ENCODE measurements around the gene CLSTN2. TPM values are rescaled to one million over a fixed set of nuclear protein-coding genes. Genes with fewer than 3 reads are reported as not detected.

The CLSTN2 gene
- total and polyA plus RNA-seq, 2 of the 13 experiments (the other 11 are each of a cell fraction or from before 2014, with no cell fraction given), result not detected

- TF ChIP-seq SKIL (CRISPR knock-in tag; IDR thresholded peaks at IDR 0.05; ENCODE audit: borderline replicate concordance) (no peak), EHMT2 (IDR thresholded peaks at IDR 0.05; ENCODE audit: borderline replicate concordance, low read depth, low read length) (no peak)
Measured at GRCh38 chr3:140347151-140347550, 412.2 kb downstream of the CLSTN2 start (continued).

GRCh38 chr3:140349938-140350337 lies 415.0 kb downstream of the CLSTN2 start:
- H3K36me3 ChIP-seq (replicated peaks in 1 of 2; ENCODE audit: control insufficient read depth in 1 of 2, insufficient read depth in 2 of 2, low read length in 2 of 2), result no peaks in the 10 kb centered on the region
- in situ Hi-C loops (cut with HindIII; ENCODE audit: extremely low pct_ligation_motif_present, low pct_unique_long_range_greater_than_20kb) (no loop called here), intact Hi-C loops (cut with micrococcal nuclease; ENCODE audit: unreplicated experiment) (no loop called here)
- BruUV-seq (replicated peaks), result no TSS peak
- no peaks in the 10 kb centered on the region for H3K9me3 ChIP-seq (ENCODE audit: low read length)
- no peak overlapping the region for H3K9ac ChIP-seq (ENCODE audit: insufficient read depth, low read depth, low read length)
- H3K4me2 ChIP-seq (ENCODE audit: low read depth, low read length), result no peak overlapping the region
- ChIA-PET POLR2A (no interaction called here), CTCF (ENCODE audit: low intra/inter-chr PET ratio, low total read pairs) (no interaction called here)
- no peaks in the 10 kb centered on the region for H3K27me3 ChIP-seq (ENCODE audit: control insufficient read depth in 1 of 2, insufficient read depth in 2 of 2, low read length in 2 of 2)
- FAIRE-seq (no peak), ATAC-seq (no peak), DNase-seq (ENCODE audit: low spot score) (no peak)
- no peaks in the 10 kb centered on the region for H3K4me1 ChIP-seq (ENCODE audit: insufficient read depth, low read length)
- no peak overlapping the region for H3K4me3 ChIP-seq (replicated peaks in 1 of 3; ENCODE audit: insufficient read depth in 1 of 3, low read depth in 2 of 3, low read length in 3 of 3)
- no peak overlapping the region for H2AFZ ChIP-seq (ENCODE audit: low read length)
- WGBS (ENCODE audit: low lambda C conversion rate), result 21% methylated on average over 4 of the region's 4 CpGs
- no peaks in the 10 kb centered on the region for H3K79me2 ChIP-seq (ENCODE audit: insufficient read depth, low read length)
- H4K20me1 ChIP-seq (ENCODE audit: insufficient read depth, low read length), result no peaks in the 10 kb centered on the region
- TF ChIP-seq SP4 (CRISPR knock-in tag; IDR thresholded peaks at IDR 0.05) (no peak), RFX1 (IDR thresholded peaks at IDR 0.05) (no peak), ZNF713 (CRISPR knock-in tag; IDR thresholded peaks at IDR 0.05) (no peak), MLLT10 (CRISPR knock-in tag; IDR thresholded peaks at IDR 0.05) (no peak), ZNF441 (CRISPR knock-in tag; IDR thresholded peaks at IDR 0.05; ENCODE audit: borderline replicate concordance) (no peak), ZNF354B (CRISPR knock-in tag; IDR thresholded peaks at IDR 0.05) (no peak)
- no peak overlapping the region for H3K27ac ChIP-seq (ENCODE audit: extremely low read length, insufficient read depth, low read length)
